Subcutaneous abdominal adipose tissue (tissue), 5 donors: ENCODE results near the gene STK39.
A peak's percentile ranks its signal among the peaks of the same experiment; 100 is the strongest.

Source experiments
- H3K27ac ChIP-seq: one replicate; pipeline ENCODE4 v1.7.0; 2013; ENCODE audit warnings: low read depth, mild to moderate bottlenecking, inconsistent platforms, low read length, moderate library complexity
- H3K27me3 ChIP-seq, 5 donors: one replicate each; pipeline ENCODE4 v1.7.0; 2013; ENCODE audit warnings: low read length in 5 of 5, inconsistent platforms in 1 of 5; ENCODE audit not compliant: control insufficient read depth in 5 of 5, insufficient read depth in 4 of 5
- H3K36me3 ChIP-seq, 5 donors: one replicate each; pipeline ENCODE4 v1.7.0; 2013; ENCODE audit warnings: low read length in 5 of 5; ENCODE audit not compliant: control insufficient read depth in 5 of 5, insufficient read depth in 5 of 5
- H3K4me1 ChIP-seq, 5 donors: one replicate each; pipeline ENCODE4 v1.7.0; 2013; ENCODE audit warnings: low read length in 5 of 5, mild to moderate bottlenecking in 3 of 5, moderate library complexity in 1 of 5; ENCODE audit not compliant: control insufficient read depth in 5 of 5, insufficient read depth in 5 of 5
- H3K4me3 ChIP-seq, 5 donors: one replicate each; pipeline ENCODE4 v1.7.0; 2013; ENCODE audit warnings: low read length in 5 of 5, low read depth in 1 of 5
- H3K9ac ChIP-seq, 5 donors: one replicate each; pipeline ENCODE4 v1.7.0; 2013; ENCODE audit warnings: low read length in 5 of 5, mild to moderate bottlenecking in 4 of 5, moderate library complexity in 3 of 5
- H3K9me3 ChIP-seq, 5 donors: one replicate each; pipeline ENCODE4 v1.7.0; 2013; ENCODE audit warnings: low read length in 5 of 5; ENCODE audit not compliant: control insufficient read depth in 5 of 5
- donor health status: healthy.
- donor health status: healthy.
- donor health status: healthy.
- donor health status: healthy.
- donor health status: healthy.

Gene STK39

GRCh38 chr2:167960089-167960747 is 287.2 kb downstream of the STK39 start:
- Histone ChIP-seq H3K9me3 (no peaks in the 10 kb centered on the region), H3K27ac (no peak overlapping the region), H3K4me3 (no peak overlapping the region), H3K27me3 (no peaks in the 10 kb centered on the region), H3K9ac (no peak overlapping the region), H3K4me1 (peaks cover 0 to 6% (median 3%) of the 10 kb centered on the region in 5 donors), H3K36me3 (peaks cover 0 to 8% (median 2%) of the 10 kb centered on the region in 5 donors)

- Histone ChIP-seq H3K4me1 (peaks cover 0 to 10% (median 0%) of the 10 kb centered on the region in 5 donors), H3K9ac (no peak overlapping the region), H3K27me3 (no peaks in the 10 kb centered on the region), H3K27ac (no peak overlapping the region), H3K36me3 (peaks cover 0 to 6% (median 4%) of the 10 kb centered on the region in 5 donors), H3K4me3 (no peak overlapping the region), H3K9me3 (no peaks in the 10 kb centered on the region)
Observed at GRCh38 chr2:167957662-167958061, 289.7 kb downstream of the STK39 start.

GRCh38 chr2:167955264-167955906 is 292.0 kb downstream of the STK39 start:
- peaks cover 0 to 6% (median 3%) of the 10 kb centered on the region in 5 donors for H3K36me3 ChIP-seq

GRCh38 chr2:167954495-167954894 is 292.9 kb downstream of the STK39 start:
- Histone ChIP-seq H3K27ac (no peak overlapping the region), H3K36me3 (peaks cover 0 to 6% (median 3%) of the 10 kb centered on the region in 5 donors), H3K4me3 (no peak overlapping the region), H3K9ac (no peak overlapping the region), H3K4me1 (peaks cover 0 to 8% (median 0%) of the 10 kb centered on the region in 5 donors), H3K9me3 (no peaks in the 10 kb centered on the region), H3K27me3 (no peaks in the 10 kb centered on the region)

More at GRCh38 chr2:167955264-167955906, 292.0 kb downstream of the STK39 start:
- Histone ChIP-seq H3K27ac (no peak overlapping the region), H3K27me3 (no peaks in the 10 kb centered on the region), H3K4me3 (no peak overlapping the region), H3K4me1 (peaks cover 0 to 8% (median 0%) of the 10 kb centered on the region in 5 donors), H3K9ac (no peak overlapping the region), H3K9me3 (no peaks in the 10 kb centered on the region)

- Histone ChIP-seq H3K36me3 (peaks cover 0 to 6% (median 3%) of the 10 kb centered on the region in 5 donors), H3K4me1 (peaks cover 0 to 8% (median 0%) of the 10 kb centered on the region in 5 donors), H3K27me3 (no peaks in the 10 kb centered on the region), H3K9ac (no peak overlapping the region), H3K27ac (no peak overlapping the region), H3K4me3 (no peak overlapping the region), H3K9me3 (no peaks in the 10 kb centered on the region)
Observed at GRCh38 chr2:167953776-167954175, 293.6 kb downstream of the STK39 start.

GRCh38 chr2:167950571-167950970 is 296.8 kb downstream of the STK39 start:
- Histone ChIP-seq H3K4me3 (no peak overlapping the region), H3K9me3 (peaks cover 0 to 3% (median 0%) of the 10 kb centered on the region in 5 donors), H3K4me1 (peaks cover 0 to 8% (median under 1%) of the 10 kb centered on the region in 5 donors), H3K9ac (no peak overlapping the region), H3K27me3 (no peaks in the 10 kb centered on the region), H3K27ac (no peak overlapping the region), H3K36me3 (peaks cover 0 to 6% (median 0%) of the 10 kb centered on the region in 5 donors)

GRCh38 chr2:167946441-167946841 is 301.0 kb downstream of the STK39 start:
- Histone ChIP-seq H3K36me3 (no peaks in the 10 kb centered on the region), H3K27ac (no peak overlapping the region), H3K9ac (no peak overlapping the region), H3K9me3 (peaks cover 0 to 3% (median 0%) of the 10 kb centered on the region in 5 donors), H3K27me3 (no peaks in the 10 kb centered on the region), H3K4me1 (peaks cover 0 to 8% (median 4%) of the 10 kb centered on the region in 5 donors), H3K4me3 (no peak overlapping the region)

- Histone ChIP-seq H3K9me3 (peaks cover 0 to 3% (median 0%) of the 10 kb centered on the region in 5 donors), H3K9ac (no peak overlapping the region), H3K27me3 (no peaks in the 10 kb centered on the region), H3K4me1 (peaks cover 0 to 8% (median 4%) of the 10 kb centered on the region in 5 donors), H3K36me3 (no peaks in the 10 kb centered on the region), H3K27ac (no peak overlapping the region), H3K4me3 (peak overlapping the region in 1 of 5 donors; percentile 17)
Observed at GRCh38 chr2:167945660-167946368, 301.6 kb downstream of the STK39 start.

- Histone ChIP-seq H3K4me1 (peaks cover 0 to 8% (median 4%) of the 10 kb centered on the region in 5 donors), H3K27ac (no peak overlapping the region), H3K36me3 (no peaks in the 10 kb centered on the region), H3K27me3 (no peaks in the 10 kb centered on the region), H3K9me3 (peaks cover 0 to 3% (median 0%) of the 10 kb centered on the region in 5 donors), H3K4me3 (no peak overlapping the region), H3K9ac (no peak overlapping the region)
Observed at GRCh38 chr2:167944825-167945659, 302.4 kb downstream of the STK39 start.
